ENCODE results near the gene EIF3J. TPM values are rescaled to one million over a fixed set of nuclear protein-coding genes. Genes with fewer than 3 reads are reported as not detected.

Gene EIF3J
- total RNA-seq, 2 donors from 2014 or later: 64.5 to 80.5 TPM

- Histone ChIP-seq H3K4me1 (no peaks in the 10 kb centered on the region), H3K36me3 (peaks cover 20% of the 10 kb centered on the region), H3K4me3 (no peak overlapping the region), H3K9ac (ENCODE audit: low read depth in 2 of 2, low read length in 2 of 2) (no peak overlapping the region), H3K27me3 (no peaks in the 10 kb centered on the region), H3K27ac (no peak overlapping the region), H3K9me3 (no peaks in the 10 kb centered on the region)
- intact Hi-C loops (cut with DNase I): loop anchor here (10.0 kb wide), 1 partner anchor 59 kb away; no protein-coding TSS in a partner anchor
- TF ChIP-seq CTCF (IDR thresholded peaks at IDR 0.05): no peak
- no peak for DNase-seq
These were observed 58.9 kb downstream of the EIF3J start for GRCh38 chr15:44595656-44596510.

- H3K36me3 ChIP-seq: peaks cover 20% of the 10 kb centered on the region
- H3K4me1 ChIP-seq: no peaks in the 10 kb centered on the region
- no peak overlapping the region for H3K9ac ChIP-seq (ENCODE audit: low read depth in 2 of 2, low read length in 2 of 2)
- H3K27ac ChIP-seq: no peak overlapping the region
- no peaks in the 10 kb centered on the region for H3K9me3 ChIP-seq
- no peaks in the 10 kb centered on the region for H3K27me3 ChIP-seq
- DNase-seq: no peak
- H3K4me3 ChIP-seq: no peak overlapping the region
- intact Hi-C loops (cut with DNase I): loop anchor here (10.0 kb wide), 1 partner anchor 58 kb away; no protein-coding TSS in a partner anchor
- no peak for TF ChIP-seq CTCF (IDR thresholded peaks at IDR 0.05)
These were observed 59.6 kb downstream of the EIF3J start for GRCh38 chr15:44596511-44597010.

- H3K4me1 ChIP-seq: no peaks in the 10 kb centered on the region
- no peaks in the 10 kb centered on the region for H3K9me3 ChIP-seq
- H3K4me3 ChIP-seq: no peak overlapping the region
- no peak for TF ChIP-seq CTCF (IDR thresholded peaks at IDR 0.05)
- no peak overlapping the region for H3K27ac ChIP-seq
- no peak for DNase-seq
- H3K27me3 ChIP-seq: no peaks in the 10 kb centered on the region
- no peak overlapping the region for H3K9ac ChIP-seq (ENCODE audit: low read depth in 2 of 2, low read length in 2 of 2)
- H3K36me3 ChIP-seq: peaks cover 20% of the 10 kb centered on the region
- intact Hi-C loops (cut with DNase I): loop anchor here (10.0 kb wide), 1 partner anchor 57 kb away; no protein-coding TSS in a partner anchor
These were observed 61.1 kb downstream of the EIF3J start for GRCh38 chr15:44598066-44598465.

- Histone ChIP-seq H3K9me3 (no peaks in the 10 kb centered on the region), H3K9ac (ENCODE audit: low read depth in 2 of 2, low read length in 2 of 2) (no peak overlapping the region), H3K4me1 (no peaks in the 10 kb centered on the region), H3K27ac (no peak overlapping the region), H3K36me3 (peaks cover 20% of the 10 kb centered on the region), H3K4me3 (no peak overlapping the region), H3K27me3 (no peaks in the 10 kb centered on the region)
- no peak for DNase-seq
- no peak for TF ChIP-seq CTCF (IDR thresholded peaks at IDR 0.05)
- intact Hi-C loops (cut with DNase I): loop anchor here (10.0 kb wide), 1 partner anchor 56 kb away; no protein-coding TSS in a partner anchor
These were observed 61.9 kb downstream of the EIF3J start for GRCh38 chr15:44598892-44599291.

GRCh38 chr15:44603126-44603525, 66.2 kb downstream of the EIF3J start:
- intact Hi-C loops (cut with DNase I): no loop called here
- no peaks in the 10 kb centered on the region for H3K4me1 ChIP-seq
- no peak overlapping the region for H3K9ac ChIP-seq (ENCODE audit: low read depth in 2 of 2, low read length in 2 of 2)
- no peak for DNase-seq
- no peaks in the 10 kb centered on the region for H3K27me3 ChIP-seq
- H3K27ac ChIP-seq: no peak overlapping the region
- H3K36me3 ChIP-seq: peaks cover 14% of the 10 kb centered on the region
- TF ChIP-seq CTCF (IDR thresholded peaks at IDR 0.05): no peak
- H3K9me3 ChIP-seq: no peaks in the 10 kb centered on the region
- no peak overlapping the region for H3K4me3 ChIP-seq
